ENCODE results near the gene IER5. TPM values are rescaled to one million over a fixed set of nuclear protein-coding genes. Genes with fewer than 3 reads are reported as not detected.
A peak's percentile ranks its signal among the peaks of the same experiment; 100 is the strongest.

The IER5 gene
- total RNA-seq, 1 experiment from 2014 or later: 100 TPM

DNA sequence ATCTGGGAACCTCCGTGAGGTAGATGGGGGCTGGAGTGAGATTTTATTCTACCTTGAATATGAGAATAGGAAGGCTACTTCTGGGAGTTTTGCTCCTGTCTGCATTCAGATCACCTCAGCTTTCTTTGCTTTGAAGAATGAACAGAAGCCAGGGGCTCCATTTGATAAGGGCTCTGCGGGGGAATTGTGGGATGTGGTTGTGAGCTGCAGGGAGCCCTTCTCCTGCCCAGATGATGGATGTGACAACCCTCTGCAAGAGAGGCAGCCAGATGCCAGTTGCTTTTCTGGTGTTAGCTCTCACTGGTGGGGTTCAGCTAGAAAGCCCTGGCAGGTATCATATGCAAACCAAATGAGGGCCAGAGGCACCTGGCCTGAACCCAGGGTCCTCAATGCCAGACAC, 21.5 kb downstream of the IER5 start:
- Histone ChIP-seq H3K79me2 (ENCODE audit: low read length) (no peaks in the 10 kb centered on the region), H3K4me3 (ENCODE audit: low read length) (no peak overlapping the region)

DNA sequence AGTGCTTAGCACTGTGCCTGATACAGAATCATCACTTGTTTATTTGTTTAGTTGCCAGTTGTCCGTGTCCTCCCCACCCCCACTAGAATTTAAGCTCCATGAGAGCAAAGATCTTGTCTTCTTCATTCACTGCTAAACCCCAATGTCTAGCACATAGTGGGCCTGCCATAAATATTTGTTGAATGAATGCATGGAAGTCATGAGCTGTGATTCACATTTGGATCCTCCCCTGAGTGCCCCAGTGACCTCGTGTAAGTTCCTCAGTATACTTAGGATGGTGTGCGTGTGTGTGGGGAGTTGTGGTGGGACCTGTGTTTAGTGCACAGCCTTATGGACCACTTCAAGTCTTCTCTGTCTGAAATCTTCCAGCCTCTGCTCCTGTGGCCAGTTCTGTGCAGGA, 23.1 kb downstream of the IER5 start:
- no peak overlapping the region for H2AFZ ChIP-seq (ENCODE audit: low read length)
- no peaks in the 10 kb centered on the region for H3F3A ChIP-seq (ENCODE audit: low read length, unreplicated experiment)
- H3K79me2 ChIP-seq (ENCODE audit: low read length): no peaks in the 10 kb centered on the region
- H4K20me1 ChIP-seq (ENCODE audit: low read length): no peaks in the 10 kb centered on the region
- ChIA-PET POLR2A (ENCODE audit: unreplicated experiment) (no interaction called here), CTCF (no interaction called here)
- H3K4me3 ChIP-seq (ENCODE audit: low read length): no peak overlapping the region
- H3K9me3 ChIP-seq (ENCODE audit: low read length): no peaks in the 10 kb centered on the region
- H3K9me2 ChIP-seq (replicated peaks; ENCODE audit: low read length): no peaks in the 10 kb centered on the region
- DNase-seq (peak; percentile 67), ATAC-seq (no peak)
- H3K9ac ChIP-seq (ENCODE audit: low read length): peak overlapping the region; percentile 95
- no TSS peak for BruUV-seq (replicated peaks)
- intact Hi-C loops (cut with micrococcal nuclease): no loop called here
- H3K27ac ChIP-seq (ENCODE audit: low read length): peak overlapping the region; percentile 100
- no peaks in the 10 kb centered on the region for H3K27me3 ChIP-seq (ENCODE audit: low read length)
- H3K4me1 ChIP-seq (ENCODE audit: insufficient read depth, low read length): peaks cover 51% of the 10 kb centered on the region
- no peaks in the 10 kb centered on the region for H3K36me3 ChIP-seq (ENCODE audit: low read depth, low read length)
- TF ChIP-seq EZH2phosphoT487 (IDR thresholded peaks at IDR 0.05; ENCODE audit: borderline replicate concordance, low read length): no peak
- TF ChIP-seq, protein P1, sequence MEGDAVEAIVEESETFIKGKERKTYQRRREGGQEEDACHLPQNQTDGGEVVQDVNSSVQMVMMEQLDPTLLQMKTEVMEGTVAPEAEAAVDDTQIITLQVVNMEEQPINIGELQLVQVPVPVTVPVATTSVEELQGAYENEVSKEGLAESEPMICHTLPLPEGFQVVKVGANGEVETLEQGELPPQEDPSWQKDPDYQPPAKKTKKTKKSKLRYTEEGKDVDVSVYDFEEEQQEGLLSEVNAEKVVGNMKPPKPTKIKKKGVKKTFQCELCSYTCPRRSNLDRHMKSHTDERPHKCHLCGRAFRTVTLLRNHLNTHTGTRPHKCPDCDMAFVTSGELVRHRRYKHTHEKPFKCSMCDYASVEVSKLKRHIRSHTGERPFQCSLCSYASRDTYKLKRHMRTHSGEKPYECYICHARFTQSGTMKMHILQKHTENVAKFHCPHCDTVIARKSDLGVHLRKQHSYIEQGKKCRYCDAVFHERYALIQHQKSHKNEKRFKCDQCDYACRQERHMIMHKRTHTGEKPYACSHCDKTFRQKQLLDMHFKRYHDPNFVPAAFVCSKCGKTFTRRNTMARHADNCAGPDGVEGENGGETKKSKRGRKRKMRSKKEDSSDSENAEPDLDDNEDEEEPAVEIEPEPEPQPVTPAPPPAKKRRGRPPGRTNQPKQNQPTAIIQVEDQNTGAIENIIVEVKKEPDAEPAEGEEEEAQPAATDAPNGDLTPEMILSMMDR (conservative IDR thresholded peaks at IDR 0.05; ENCODE audit: low read depth, low read length): no peak
- H3K4me2 ChIP-seq (ENCODE audit: low read length): peak overlapping the region; percentile 65

More for the DNA sequence above, 21.5 kb downstream of the IER5 start:
- ChIA-PET POLR2A (ENCODE audit: unreplicated experiment) (no interaction called here), CTCF (no interaction called here)
- no peaks in the 10 kb centered on the region for H4K20me1 ChIP-seq (ENCODE audit: low read length)
- no peak overlapping the region for H3K4me2 ChIP-seq (ENCODE audit: low read length)
- no peak overlapping the region for H2AFZ ChIP-seq (ENCODE audit: low read length)
- H3K4me1 ChIP-seq (ENCODE audit: insufficient read depth, low read length): peaks cover 49% of the 10 kb centered on the region
- H3K9me2 ChIP-seq (replicated peaks; ENCODE audit: low read length): no peaks in the 10 kb centered on the region
- BruUV-seq (replicated peaks): no TSS peak
- no peak overlapping the region for H3K27ac ChIP-seq (ENCODE audit: low read length)
- TF ChIP-seq EZH2phosphoT487 (IDR thresholded peaks at IDR 0.05; ENCODE audit: borderline replicate concordance, low read length) (no peak), EZH2 (IDR thresholded peaks at IDR 0.05; ENCODE audit: low read length, unreplicated experiment) (no peak)
- TF ChIP-seq, protein P1 (conservative IDR thresholded peaks at IDR 0.05; ENCODE audit: low read depth, low read length): no peak
- no peaks in the 10 kb centered on the region for H3K9me3 ChIP-seq (ENCODE audit: low read length)
- no peaks in the 10 kb centered on the region for H3F3A ChIP-seq (ENCODE audit: low read length, unreplicated experiment)
- intact Hi-C loops (cut with micrococcal nuclease): no loop called here
- no peak for DNase-seq
- H3K9ac ChIP-seq (ENCODE audit: low read length): no peak overlapping the region
- H3K36me3 ChIP-seq (ENCODE audit: low read depth, low read length): no peaks in the 10 kb centered on the region
- H3K27me3 ChIP-seq (ENCODE audit: low read length): no peaks in the 10 kb centered on the region
- ATAC-seq: no peak

DNA sequence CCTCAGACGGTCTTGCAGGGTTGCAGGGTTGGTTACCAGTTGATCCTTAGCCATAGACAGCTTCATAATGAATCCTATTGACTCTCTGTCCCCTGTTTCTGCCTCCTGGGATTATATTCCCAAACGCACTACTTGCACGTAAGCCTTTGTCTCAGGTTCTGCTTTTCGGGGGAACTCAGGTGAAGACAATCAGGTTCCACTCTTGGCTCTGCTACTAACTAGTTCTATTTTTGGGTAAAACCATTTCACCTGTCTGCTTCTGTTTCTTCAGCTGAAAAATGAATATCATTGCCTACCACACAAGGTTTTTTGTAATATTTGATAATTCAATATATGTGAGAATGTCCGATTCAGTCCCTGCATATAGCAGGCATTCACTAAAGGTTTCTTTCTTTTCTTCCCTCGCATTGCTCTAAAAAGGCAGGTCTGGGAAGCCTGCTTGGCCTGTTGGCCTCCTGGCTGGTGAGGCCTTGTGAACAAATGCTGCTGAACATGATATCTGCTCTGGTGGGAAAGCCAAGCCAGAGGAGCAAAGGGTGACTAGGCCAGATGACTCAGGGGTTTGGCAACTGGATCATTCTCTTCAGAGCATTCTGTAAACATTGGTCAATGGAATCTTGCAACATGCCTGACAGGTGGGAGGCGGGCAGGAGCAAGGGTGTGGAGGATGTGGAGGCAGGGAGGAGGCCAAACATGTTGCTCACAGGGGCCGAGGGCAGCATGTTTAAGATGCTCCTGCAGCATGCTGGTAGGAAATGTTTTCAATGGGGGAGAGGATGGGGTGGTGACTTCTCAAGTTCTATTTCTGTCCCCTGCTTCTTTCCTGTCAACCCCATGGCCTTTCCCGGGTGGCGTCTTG, 23.8 kb downstream of the IER5 start:
- POLR2A ChIA-PET (ENCODE audit: unreplicated experiment): interaction anchor here (0.6 kb wide), 2 partner anchors 13 to 20 kb away, joined by 3 read pairs; no protein-coding TSS in a partner anchor
- intact Hi-C loops (cut with micrococcal nuclease): no loop called here
- H3K27ac ChIP-seq (ENCODE audit: low read length): peak overlapping the region; percentile 100
- H3K9ac ChIP-seq (ENCODE audit: low read length): peak overlapping the region; percentile 95
- no peaks in the 10 kb centered on the region for H3K9me3 ChIP-seq (ENCODE audit: low read length)
- no peaks in the 10 kb centered on the region for H4K20me1 ChIP-seq (ENCODE audit: low read length)
- H3K9me2 ChIP-seq (replicated peaks; ENCODE audit: low read length): no peaks in the 10 kb centered on the region
- peak overlapping the region; percentile 51; the same call in 1 of the 2 replicates for H3K4me3 ChIP-seq (ENCODE audit: low read length)
- H2AFZ ChIP-seq (ENCODE audit: low read length): no peak overlapping the region
- CTCF ChIA-PET: no interaction called here
- ATAC-seq (peak; percentile 85), DNase-seq (peak; percentile 97)
- peak overlapping the region; percentile 83 for H3K4me2 ChIP-seq (ENCODE audit: low read length)
- no peak for TF ChIP-seq EZH2 (IDR thresholded peaks at IDR 0.05; ENCODE audit: low read length, unreplicated experiment)
- no peak for TF ChIP-seq EZH2phosphoT487 (IDR thresholded peaks at IDR 0.05; ENCODE audit: borderline replicate concordance, low read length)
- TF ChIP-seq, protein P1 (conservative IDR thresholded peaks at IDR 0.05; ENCODE audit: low read depth, low read length): no peak
- H3F3A ChIP-seq (ENCODE audit: low read length, unreplicated experiment): no peaks in the 10 kb centered on the region
- peaks cover 51% of the 10 kb centered on the region for H3K4me1 ChIP-seq (ENCODE audit: insufficient read depth, low read length)
- TSS peak; percentile 81 for BruUV-seq (replicated peaks)
- H3K36me3 ChIP-seq (ENCODE audit: low read depth, low read length): no peaks in the 10 kb centered on the region
- no peaks in the 10 kb centered on the region for H3K79me2 ChIP-seq (ENCODE audit: low read length)
- no peaks in the 10 kb centered on the region for H3K27me3 ChIP-seq (ENCODE audit: low read length)
